DND-41 (cell line): Measurements from ENCODE around the gene RHBDL2.
"Not testable (repeated sequence)": the region's sequence is repeated elsewhere in the genome, so short reads cannot be mapped to it uniquely, and the experiment has no call there.

Experiments used
- ATAC-seq: fragments of 200-7000 bp; cut with Tn5 transposase; 3 replicates; pipeline ENCODE4 v1.9.1; 2021; ENCODE audit warnings: low read depth; ENCODE audit not compliant: insufficient read depth
- DNase-seq: peaks from one replicate; pipeline ENCODE4 v3.0.0-alpha.2; 2020
- H2AFZ ChIP-seq: 2 replicates; pipeline ENCODE4 v1.6.0; 2012; ENCODE audit warnings: low read depth, low read length
- H3K27ac ChIP-seq: 2 replicates; pipeline ENCODE4 v1.5.1; 2012; ENCODE audit warnings: low read length, inconsistent platforms
- H3K27me3 ChIP-seq: fragments of 200-600 bp; sonication (generic); 2 replicates; pipeline ENCODE4 v1.6.0; 2012; ENCODE audit warnings: low read length, mild to moderate bottlenecking, inconsistent platforms; ENCODE audit not compliant: insufficient read depth, poor library complexity
- H3K36me3 ChIP-seq: 2 replicates; pipeline ENCODE4 v1.5.1; 2012; ENCODE audit warnings: low read length, inconsistent platforms; ENCODE audit not compliant: insufficient read depth
- H3K4me1 ChIP-seq: 2 replicates; pipeline ENCODE4 v1.5.1; 2012; ENCODE audit warnings: mild to moderate bottlenecking, low read length; ENCODE audit not compliant: insufficient read depth
- H3K4me2 ChIP-seq: 2 replicates; pipeline ENCODE4 v1.6.0; 2012; ENCODE audit warnings: mild to moderate bottlenecking, moderate library complexity, low read length, inconsistent platforms; ENCODE audit not compliant: insufficient read depth
- H3K4me3 ChIP-seq, 2 experiments: fragments of 200-600 bp in 1 of 2; shearing (Covaris generic) in 1 of 2; 2 replicates each; pipeline ENCODE4 v1.5.1; 2012 to 2016; ENCODE audit warnings: inconsistent platforms in 2 of 2, low read length in 2 of 2, mild to moderate bottlenecking in 2 of 2, low read depth in 1 of 2, moderate library complexity in 1 of 2
- H3K79me2 ChIP-seq: 2 replicates; pipeline ENCODE4 v1.6.0; 2012; ENCODE audit warnings: low read length, inconsistent platforms; ENCODE audit not compliant: insufficient read depth
- H3K9ac ChIP-seq: 2 replicates; pipeline ENCODE4 v1.6.0; 2012; ENCODE audit warnings: low read depth, mild to moderate bottlenecking, inconsistent platforms, low read length, moderate library complexity
- H3K9me3 ChIP-seq: 2 replicates; pipeline ENCODE4 v1.5.1; 2012; ENCODE audit warnings: low read length, moderate library complexity, mild to moderate bottlenecking, inconsistent platforms; ENCODE audit not compliant: insufficient read depth, severe bottlenecking
- H4K20me1 ChIP-seq: 2 replicates; pipeline ENCODE4 v1.6.0; 2012; ENCODE audit warnings: low read length; ENCODE audit not compliant: insufficient read depth
- CTCF ChIP-seq: IDR thresholded peaks from 2 replicates; pipeline ENCODE4 v1.5.1; 2012; ENCODE audit warnings: borderline replicate concordance, low read length, moderate library complexity, mild to moderate bottlenecking; ENCODE audit not compliant: poor library complexity, severe bottlenecking; ENCODE audit errors: extremely low read depth
- EZH2 ChIP-seq: IDR thresholded peaks from 3 replicates; pipeline ENCODE4 v1.6.1; 2012; ENCODE audit warnings: borderline replicate concordance, low read depth, mild to moderate bottlenecking, moderate library complexity, low read length, inconsistent platforms; ENCODE audit not compliant: severe bottlenecking

The RHBDL2 gene

GRCh38 chr1:38918568-38918967 lies 23.1 kb downstream of the RHBDL2 start:
- no peak for DNase-seq
- Histone ChIP-seq H3K9ac (no peak overlapping the region), H3K9me3 (no peaks in the 10 kb centered on the region), H4K20me1 (no peaks in the 10 kb centered on the region), H3K4me3 (no peak overlapping the region), H2AFZ (no peak overlapping the region), H3K4me2 (no peak overlapping the region), H3K27me3 (no peaks in the 10 kb centered on the region), H3K27ac (no peak overlapping the region), H3K4me1 (no peaks in the 10 kb centered on the region), H3K36me3 (no peaks in the 10 kb centered on the region), H3K79me2 (no peaks in the 10 kb centered on the region)
- ATAC-seq, result no peak
- TF ChIP-seq CTCF, result no peak
- no peak for TF ChIP-seq EZH2

GRCh38 chr1:38917772-38918171 lies 23.9 kb downstream of the RHBDL2 start:
- no peak for DNase-seq
- no peaks in the 10 kb centered on the region for H3K4me1 ChIP-seq

GRCh38 chr1:38917337-38917736 lies 24.3 kb downstream of the RHBDL2 start:
- H3K9me3 ChIP-seq, result no peaks in the 10 kb centered on the region
- H4K20me1 ChIP-seq, result no peaks in the 10 kb centered on the region
- no peak overlapping the region for H3K4me2 ChIP-seq
- no peak overlapping the region for H2AFZ ChIP-seq
- no peaks in the 10 kb centered on the region for H3K27me3 ChIP-seq
- H3K9ac ChIP-seq, result no peak overlapping the region
- no peak overlapping the region for H3K4me3 ChIP-seq
- ATAC-seq, result no peak
- H3K27ac ChIP-seq, result no peak overlapping the region
- H3K4me1 ChIP-seq, result no peaks in the 10 kb centered on the region
- no peak for TF ChIP-seq EZH2
- TF ChIP-seq CTCF, result no peak
- no peak for DNase-seq
- no peaks in the 10 kb centered on the region for H3K36me3 ChIP-seq
- no peaks in the 10 kb centered on the region for H3K79me2 ChIP-seq

More at GRCh38 chr1:38917772-38918171, 23.9 kb downstream of the RHBDL2 start:
- no peak overlapping the region for H2AFZ ChIP-seq
- H3K27me3 ChIP-seq, result no peaks in the 10 kb centered on the region
- H3K4me2 ChIP-seq, result no peak overlapping the region
- no peak overlapping the region for H3K27ac ChIP-seq
- ATAC-seq, result no peak
- H3K9ac ChIP-seq, result no peak overlapping the region
- TF ChIP-seq CTCF, result no peak
- TF ChIP-seq EZH2, result no peak
- no peaks in the 10 kb centered on the region for H3K36me3 ChIP-seq
- H3K79me2 ChIP-seq, result no peaks in the 10 kb centered on the region
- no peak overlapping the region for H3K4me3 ChIP-seq
- H3K9me3 ChIP-seq, result no peaks in the 10 kb centered on the region
- no peaks in the 10 kb centered on the region for H4K20me1 ChIP-seq

GRCh38 chr1:38915352-38915948 lies 26.2 kb downstream of the RHBDL2 start:
- H4K20me1 ChIP-seq, result no peaks in the 10 kb centered on the region
- H3K4me1 ChIP-seq, result no peaks in the 10 kb centered on the region
- H3K36me3 ChIP-seq, result no peaks in the 10 kb centered on the region
- no peak overlapping the region for H3K9ac ChIP-seq
- H3K27me3 ChIP-seq, result no peaks in the 10 kb centered on the region
- TF ChIP-seq EZH2 (no peak), CTCF (no peak)
- no peak overlapping the region for H3K27ac ChIP-seq
- no peaks in the 10 kb centered on the region for H3K79me2 ChIP-seq
- H3K4me3 ChIP-seq, result no peak overlapping the region
- DNase-seq (no peak), ATAC-seq (no peak)
- H3K4me2 ChIP-seq, result no peak overlapping the region
- no peaks in the 10 kb centered on the region for H3K9me3 ChIP-seq
- H2AFZ ChIP-seq, result no peak overlapping the region

- not testable (repeated sequence) for H3K4me1 ChIP-seq, H3K9me3 ChIP-seq, ATAC-seq, H3K9ac ChIP-seq, H3K27me3 ChIP-seq, H2AFZ ChIP-seq, H3K36me3 ChIP-seq, DNase-seq, H3K4me2 ChIP-seq, H4K20me1 ChIP-seq, H3K79me2 ChIP-seq, H3K27ac ChIP-seq, H3K4me3 ChIP-seq
Observed at GRCh38 chr1:38914908-38915307, 26.7 kb downstream of the RHBDL2 start.
